ENCODE measurements around the gene PRSS53. TPM values are rescaled to one million over a fixed set of nuclear protein-coding genes. Genes with fewer than 3 reads are reported as not detected.
A peak's percentile ranks its signal among the peaks of the same experiment; 100 is the strongest.

PRSS53 gene
- total RNA-seq, 1 donor from 2014 or later, result 4.4 TPM

DNA sequence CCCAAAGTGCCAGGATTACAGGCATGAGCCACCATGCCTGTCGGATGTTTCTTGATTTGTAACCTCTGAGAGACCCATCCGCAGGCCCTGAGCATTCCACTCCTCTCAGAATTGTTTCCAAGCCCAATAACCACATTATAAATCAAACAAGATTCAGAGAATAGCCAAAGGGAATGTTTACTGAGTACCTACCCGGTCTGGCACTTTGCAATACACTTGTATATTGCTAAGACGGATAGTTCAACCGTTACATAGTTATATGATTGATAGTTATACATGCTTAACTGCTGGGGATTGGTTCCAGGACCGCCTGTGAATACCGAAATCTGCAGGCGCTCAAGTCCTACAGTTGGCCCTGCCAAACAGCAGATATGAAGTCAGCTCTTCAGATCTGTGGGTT, 25.7 kb upstream of the PRSS53 start:
- H3K4me1 Mint-ChIP-seq, result peaks cover 14% of the 10 kb centered on the region
- TF ChIP-seq, protein P1, sequence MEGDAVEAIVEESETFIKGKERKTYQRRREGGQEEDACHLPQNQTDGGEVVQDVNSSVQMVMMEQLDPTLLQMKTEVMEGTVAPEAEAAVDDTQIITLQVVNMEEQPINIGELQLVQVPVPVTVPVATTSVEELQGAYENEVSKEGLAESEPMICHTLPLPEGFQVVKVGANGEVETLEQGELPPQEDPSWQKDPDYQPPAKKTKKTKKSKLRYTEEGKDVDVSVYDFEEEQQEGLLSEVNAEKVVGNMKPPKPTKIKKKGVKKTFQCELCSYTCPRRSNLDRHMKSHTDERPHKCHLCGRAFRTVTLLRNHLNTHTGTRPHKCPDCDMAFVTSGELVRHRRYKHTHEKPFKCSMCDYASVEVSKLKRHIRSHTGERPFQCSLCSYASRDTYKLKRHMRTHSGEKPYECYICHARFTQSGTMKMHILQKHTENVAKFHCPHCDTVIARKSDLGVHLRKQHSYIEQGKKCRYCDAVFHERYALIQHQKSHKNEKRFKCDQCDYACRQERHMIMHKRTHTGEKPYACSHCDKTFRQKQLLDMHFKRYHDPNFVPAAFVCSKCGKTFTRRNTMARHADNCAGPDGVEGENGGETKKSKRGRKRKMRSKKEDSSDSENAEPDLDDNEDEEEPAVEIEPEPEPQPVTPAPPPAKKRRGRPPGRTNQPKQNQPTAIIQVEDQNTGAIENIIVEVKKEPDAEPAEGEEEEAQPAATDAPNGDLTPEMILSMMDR (conservative IDR thresholded peaks at IDR 0.05), result no peak
- DNase-seq (ENCODE audit: low read depth, low spot score), result no peak
- peaks cover 3% of the 10 kb centered on the region for H3K36me3 Mint-ChIP-seq (ENCODE audit: low read depth)
- H3K9me3 Mint-ChIP-seq, result no peaks in the 10 kb centered on the region
- H3K4me3 Mint-ChIP-seq, result peak overlapping the region; percentile 17
- no peak overlapping the region for H3K27ac Mint-ChIP-seq (ENCODE audit: unreplicated experiment)
- no peaks in the 10 kb centered on the region for H3K27me3 Mint-ChIP-seq (ENCODE audit: low read depth)

DNA sequence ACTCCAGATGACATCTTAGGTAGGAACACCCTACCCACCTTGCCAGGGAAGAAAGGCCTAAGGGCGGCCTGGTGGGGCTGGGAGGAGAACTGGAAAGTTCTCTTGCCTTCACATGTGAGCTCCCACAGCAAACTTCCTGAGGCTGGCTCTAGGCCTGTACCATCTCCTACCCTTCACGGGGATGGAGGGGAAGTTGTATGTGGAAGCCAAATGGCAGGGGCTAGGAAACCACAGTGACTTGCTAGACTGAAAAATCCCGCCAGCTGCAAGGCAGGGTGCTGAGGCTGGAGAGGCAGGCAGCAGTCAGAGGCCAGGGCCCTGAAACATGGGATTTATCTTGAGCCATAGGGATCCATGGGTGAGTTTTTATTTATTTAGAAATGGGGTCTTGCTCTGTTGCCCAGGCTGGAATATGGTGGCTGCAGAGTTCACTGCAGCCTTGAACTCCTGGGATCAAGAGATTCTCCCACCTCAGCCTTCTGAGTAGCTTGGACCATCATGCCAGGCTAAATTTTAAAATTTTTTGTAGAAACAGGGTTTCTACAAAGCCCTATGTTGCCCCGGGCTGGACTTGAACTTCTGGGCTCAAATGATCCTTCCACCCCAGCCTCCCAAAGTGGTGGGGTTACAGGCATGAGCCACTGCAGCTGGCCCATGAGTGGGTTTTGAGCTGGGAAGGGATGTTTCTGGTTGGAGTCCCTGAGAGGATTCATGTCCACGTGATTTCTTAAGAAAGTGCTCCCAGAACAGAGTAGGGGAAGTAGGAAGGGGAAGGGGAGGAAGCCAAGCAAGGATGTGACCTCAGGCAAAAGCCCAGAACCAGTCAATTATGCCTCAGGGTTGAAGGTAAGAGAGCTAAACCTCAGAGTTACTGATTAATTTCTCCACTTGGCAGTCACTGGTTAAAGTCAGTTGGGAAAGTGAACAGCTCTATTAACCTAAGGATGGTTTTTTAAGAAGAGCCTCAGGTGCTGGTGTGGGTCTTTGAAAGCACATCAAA, 24.7 kb upstream of the PRSS53 start:
- Mint-ChIP-seq H3K27me3 (ENCODE audit: low read depth) (no peaks in the 10 kb centered on the region), H3K4me3 (peak overlapping the region; percentile 68), H3K36me3 (ENCODE audit: low read depth) (peaks cover 3% of the 10 kb centered on the region), H3K4me1 (peaks cover 10% of the 10 kb centered on the region), H3K9me3 (no peaks in the 10 kb centered on the region), H3K27ac (ENCODE audit: unreplicated experiment) (no peak overlapping the region)
- DNase-seq (ENCODE audit: low read depth, low spot score), result no peak
- TF ChIP-seq, protein P1 (conservative IDR thresholded peaks at IDR 0.05), result no peak

DNA sequence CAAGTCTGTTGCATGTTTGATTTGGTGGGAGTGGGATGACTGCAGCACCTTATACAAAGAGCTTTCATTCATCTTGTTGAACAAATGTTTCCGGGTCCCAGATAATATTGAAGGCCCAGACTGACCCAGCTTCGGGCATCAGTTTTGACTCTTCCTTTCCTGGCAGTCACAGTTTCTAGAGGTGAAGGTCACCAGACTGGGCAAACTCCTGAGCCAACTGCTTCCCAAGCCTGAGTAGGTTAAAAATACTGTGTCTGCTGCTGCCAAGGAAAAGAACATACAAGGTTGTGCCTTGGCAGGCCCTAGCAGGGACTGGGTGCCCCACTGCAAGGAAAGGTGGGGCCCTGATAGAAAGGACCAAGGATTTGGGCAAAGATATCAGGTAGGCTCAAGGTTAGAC, 24.0 kb upstream of the PRSS53 start:
- Mint-ChIP-seq H3K9me3 (no peaks in the 10 kb centered on the region), H3K27ac (ENCODE audit: unreplicated experiment) (no peak overlapping the region), H3K4me1 (peaks cover 9% of the 10 kb centered on the region), H3K4me3 (peak overlapping the region; percentile 68), H3K36me3 (ENCODE audit: low read depth) (peaks cover 3% of the 10 kb centered on the region), H3K27me3 (ENCODE audit: low read depth) (no peaks in the 10 kb centered on the region)
- TF ChIP-seq, protein P1 (conservative IDR thresholded peaks at IDR 0.05), result no peak
- no peak for DNase-seq (ENCODE audit: low read depth, low spot score)

DNA sequence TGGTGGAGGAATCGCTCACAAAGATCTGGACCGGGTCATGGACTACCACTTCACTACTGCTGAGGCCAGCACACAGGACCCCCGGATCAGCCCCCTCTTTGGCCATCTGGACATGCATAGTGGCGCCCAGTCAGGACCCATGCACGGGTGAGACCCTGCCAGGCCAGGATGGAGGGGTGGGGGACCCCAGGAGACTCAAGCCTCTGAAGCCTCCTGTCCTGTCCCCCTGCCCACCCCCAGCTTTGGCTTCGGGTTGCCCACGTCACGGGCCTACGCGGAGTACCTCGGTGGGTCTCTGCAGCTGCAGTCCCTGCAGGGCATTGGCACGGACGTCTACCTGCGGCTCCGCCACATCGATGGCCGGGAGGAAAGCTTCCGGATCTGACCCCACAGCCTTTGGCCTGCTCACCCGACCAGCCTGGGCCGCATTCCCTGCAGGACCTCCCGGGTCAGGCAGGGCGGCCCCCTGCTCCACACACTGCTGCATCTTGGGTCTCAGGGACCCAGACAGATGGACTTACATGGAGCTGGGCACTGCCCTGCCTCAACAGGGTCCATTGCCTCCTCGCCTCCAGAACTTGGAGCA, 23.2 kb upstream of the PRSS53 start:
- TF ChIP-seq, protein P1 (conservative IDR thresholded peaks at IDR 0.05), result no peak
- H3K4me3 Mint-ChIP-seq, result peak overlapping the region; percentile 73
- H3K27me3 Mint-ChIP-seq (ENCODE audit: low read depth), result no peaks in the 10 kb centered on the region
- no peak overlapping the region for H3K27ac Mint-ChIP-seq (ENCODE audit: unreplicated experiment)
- peaks cover 13% of the 10 kb centered on the region for H3K4me1 Mint-ChIP-seq
- no peaks in the 10 kb centered on the region for H3K9me3 Mint-ChIP-seq
- H3K36me3 Mint-ChIP-seq (ENCODE audit: low read depth), result peaks cover 3% of the 10 kb centered on the region
- DNase-seq (ENCODE audit: low read depth, low spot score), result no peak

DNA sequence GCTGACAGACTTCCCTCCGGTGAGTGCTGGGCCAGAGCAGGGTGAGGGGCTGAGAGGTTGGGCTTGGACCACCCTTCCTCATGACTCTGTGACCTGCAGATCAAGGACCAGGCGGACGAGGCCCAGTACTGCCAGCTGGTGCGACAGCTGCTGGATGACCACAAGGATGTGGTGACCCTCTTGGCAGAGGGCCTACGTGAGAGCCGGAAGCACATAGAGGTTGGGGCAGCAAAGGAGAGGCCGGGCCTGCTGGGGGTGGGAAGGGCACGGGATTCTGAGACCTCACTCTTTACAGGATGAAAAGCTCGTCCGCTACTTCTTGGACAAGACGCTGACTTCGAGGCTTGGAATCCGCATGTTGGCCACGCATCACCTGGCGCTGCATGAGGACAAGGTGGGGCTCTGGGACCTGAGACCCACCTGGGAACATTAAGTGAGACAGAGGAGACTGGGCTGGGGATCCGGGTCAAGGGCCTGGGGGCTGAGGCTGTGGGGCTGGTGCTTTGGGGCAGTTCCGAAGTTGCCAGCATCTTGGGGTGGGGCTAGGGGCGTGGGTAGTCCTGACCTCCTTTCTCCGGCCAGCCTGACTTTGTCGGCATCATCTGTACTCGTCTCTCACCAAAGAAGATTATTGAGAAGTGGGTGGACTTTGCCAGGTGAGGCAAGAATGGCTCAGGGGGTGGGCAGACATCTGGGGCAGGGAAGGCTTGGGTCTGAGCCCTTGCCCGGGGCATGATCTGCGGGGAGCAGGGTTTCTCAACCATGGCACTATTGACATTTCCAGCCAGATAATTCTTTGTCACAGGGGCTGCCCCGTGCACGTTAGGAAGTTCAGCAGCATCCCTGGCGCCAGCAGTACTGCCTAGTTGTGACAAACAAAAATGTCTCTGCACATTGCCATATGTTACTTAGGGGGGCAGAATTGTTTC, 21.6 kb upstream of the PRSS53 start:
- no peak for DNase-seq (ENCODE audit: low read depth, low spot score)
- peak overlapping the region; percentile 35 for H3K27ac Mint-ChIP-seq (ENCODE audit: unreplicated experiment)
- no peaks in the 10 kb centered on the region for H3K27me3 Mint-ChIP-seq (ENCODE audit: low read depth)
- TF ChIP-seq, protein P1 (conservative IDR thresholded peaks at IDR 0.05), result no peak
- no peaks in the 10 kb centered on the region for H3K9me3 Mint-ChIP-seq
- peaks cover 3% of the 10 kb centered on the region for H3K36me3 Mint-ChIP-seq (ENCODE audit: low read depth)
- H3K4me3 Mint-ChIP-seq, result peak overlapping the region; percentile 87
- peaks cover 16% of the 10 kb centered on the region for H3K4me1 Mint-ChIP-seq
